AG04450 (cell line): Measurements from ENCODE around the gene IFNGR1. TPM values are rescaled to one million over a fixed set of nuclear protein-coding genes. Genes with fewer than 3 reads are reported as not detected.

Source experiments
- CTCF ChIA-PET: fragments of 300-600, 350-600 bp; formaldehyde crosslinking; extraction: SDS; loops from one replicate; lab custom pipeline; 2022; ENCODE audit warnings: antibody characterized with exemption, inconsistent platforms; lab: Charles Lee
- POLR2A ChIA-PET: fragments of 350-600 bp; formaldehyde crosslinking; extraction: SDS; loops from one replicate; lab custom pipeline; 2021; ENCODE audit warnings: antibody characterized with exemption, inconsistent platforms; lab: Yijun Ruan, JAX
- DNase-seq: peaks from one replicate; pipeline ENCODE4 v3.0.0-alpha.2; 2011; ENCODE audit warnings: low read depth, low spot score
- H3K27ac ChIP-seq: one replicate; pipeline ENCODE4 v1.5.1; 2012; ENCODE audit warnings: low read depth, low read length, control low read depth
- H3K27me3 ChIP-seq: one replicate; pipeline ENCODE4 v1.6.0; 2012; ENCODE audit warnings: low read length; ENCODE audit not compliant: control insufficient read depth, insufficient read depth
- H3K4me3 ChIP-seq: 2 replicates; pipeline ENCODE4 v1.5.1; 2011; ENCODE audit warnings: mild to moderate bottlenecking, low read depth, low read length, control low read depth
- H3K9me3 ChIP-seq: 2 replicates; pipeline ENCODE4 v1.5.1; 2012; ENCODE audit warnings: low read length; ENCODE audit not compliant: control insufficient read depth, insufficient read depth
- polyA plus RNA-seq: library from polyadenylated mRNA; depleted of rRNA; stranded (reverse); fragments of >200 nt; gene quantifications from 2 replicates; pipeline ENCODE4 v1.2.3, GENCODE V29; 2011
- TF ChIP-seq, protein P1 (sequence below): IDR thresholded peaks from 2 replicates; pipeline ENCODE4 v1.5.1; 2011; ENCODE audit warnings: low read depth, low read length, control low read depth, inconsistent platforms

IFNGR1 gene
- polyA plus RNA-seq, 1 experiment = 36.3 TPM

DNA sequence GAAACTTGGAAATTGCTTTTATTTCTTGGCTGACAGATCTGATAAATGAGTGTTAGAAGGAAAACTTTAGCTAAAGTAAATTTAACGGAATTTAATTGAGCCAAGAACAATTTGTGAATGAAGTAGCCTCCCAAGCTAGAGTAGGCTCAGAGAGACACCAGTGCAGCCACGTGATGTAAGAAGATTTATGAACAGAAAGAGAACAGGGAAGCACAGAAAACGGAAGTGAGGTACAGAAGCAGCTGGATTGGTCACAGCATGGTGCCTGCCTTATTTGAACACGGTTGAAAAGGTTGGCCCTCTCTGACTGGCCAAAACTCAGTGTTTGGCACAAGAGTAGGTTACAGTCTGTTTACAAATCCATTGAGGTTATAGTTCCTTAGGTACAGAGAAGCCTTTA is 29.5 kb upstream of the IFNGR1 start:
- DNase-seq = no peak
- no peak overlapping the region for H3K27ac ChIP-seq
- ChIA-PET CTCF (interaction anchor here (0.7 kb wide), 1 partner anchor 23 kb away, joined by 4 read pairs; no protein-coding TSS in a partner anchor), POLR2A (no interaction called here)
- peaks cover 2% of the 10 kb centered on the region for H3K27me3 ChIP-seq
- TF ChIP-seq, protein P1, sequence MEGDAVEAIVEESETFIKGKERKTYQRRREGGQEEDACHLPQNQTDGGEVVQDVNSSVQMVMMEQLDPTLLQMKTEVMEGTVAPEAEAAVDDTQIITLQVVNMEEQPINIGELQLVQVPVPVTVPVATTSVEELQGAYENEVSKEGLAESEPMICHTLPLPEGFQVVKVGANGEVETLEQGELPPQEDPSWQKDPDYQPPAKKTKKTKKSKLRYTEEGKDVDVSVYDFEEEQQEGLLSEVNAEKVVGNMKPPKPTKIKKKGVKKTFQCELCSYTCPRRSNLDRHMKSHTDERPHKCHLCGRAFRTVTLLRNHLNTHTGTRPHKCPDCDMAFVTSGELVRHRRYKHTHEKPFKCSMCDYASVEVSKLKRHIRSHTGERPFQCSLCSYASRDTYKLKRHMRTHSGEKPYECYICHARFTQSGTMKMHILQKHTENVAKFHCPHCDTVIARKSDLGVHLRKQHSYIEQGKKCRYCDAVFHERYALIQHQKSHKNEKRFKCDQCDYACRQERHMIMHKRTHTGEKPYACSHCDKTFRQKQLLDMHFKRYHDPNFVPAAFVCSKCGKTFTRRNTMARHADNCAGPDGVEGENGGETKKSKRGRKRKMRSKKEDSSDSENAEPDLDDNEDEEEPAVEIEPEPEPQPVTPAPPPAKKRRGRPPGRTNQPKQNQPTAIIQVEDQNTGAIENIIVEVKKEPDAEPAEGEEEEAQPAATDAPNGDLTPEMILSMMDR = no peak
- H3K4me3 ChIP-seq = no peak overlapping the region
- H3K9me3 ChIP-seq = no peaks in the 10 kb centered on the region

DNA sequence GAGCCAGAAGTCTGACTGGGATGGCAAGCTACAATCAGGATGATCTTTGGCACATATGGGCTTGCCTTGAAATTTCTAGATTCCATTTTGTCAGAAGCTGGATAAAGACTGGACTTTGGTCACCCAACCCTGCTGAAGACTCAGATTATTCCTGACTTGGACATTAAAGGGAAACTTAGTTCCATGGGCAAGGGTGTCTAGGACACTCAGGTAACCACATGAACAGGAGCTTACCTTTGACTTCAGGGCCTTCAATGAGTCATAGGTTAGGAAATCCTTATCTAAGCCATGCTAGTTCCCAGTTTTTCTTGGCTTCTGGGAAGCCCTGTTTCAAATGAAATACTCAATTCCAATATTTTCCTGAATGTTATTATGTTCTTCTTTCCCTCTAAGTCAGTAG is 28.5 kb upstream of the IFNGR1 start:
- CTCF ChIA-PET = no interaction called here
- TF ChIP-seq, protein P1 = no peak
- Histone ChIP-seq H3K9me3 (no peaks in the 10 kb centered on the region), H3K27ac (no peak overlapping the region), H3K27me3 (peaks cover 2% of the 10 kb centered on the region), H3K4me3 (no peak overlapping the region)
- POLR2A ChIA-PET = no interaction called here
- no peak for DNase-seq

DNA sequence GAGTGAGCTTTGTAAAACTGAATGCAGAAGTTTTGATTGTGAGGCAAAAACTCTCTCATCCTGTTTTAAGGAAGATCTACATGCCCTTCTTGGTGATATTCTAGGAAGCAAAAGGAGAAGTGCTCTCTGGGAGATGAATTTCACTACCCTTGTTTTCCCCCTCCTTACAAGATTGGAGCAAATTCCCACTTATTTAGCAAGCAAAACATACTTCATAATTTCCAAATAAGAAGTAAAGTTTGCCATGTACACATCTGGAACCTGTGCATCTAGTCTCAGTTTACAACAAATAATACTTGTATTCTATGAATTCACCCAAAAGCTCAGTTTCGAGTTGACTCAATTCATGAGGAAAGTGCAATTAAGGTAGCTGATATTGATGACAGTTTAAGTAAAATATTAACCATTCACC is 27.6 kb upstream of the IFNGR1 start:
- Histone ChIP-seq H3K27ac (no peak overlapping the region), H3K27me3 (peaks cover 2% of the 10 kb centered on the region), H3K9me3 (no peaks in the 10 kb centered on the region), H3K4me3 (no peak overlapping the region)
- TF ChIP-seq, protein P1 = no peak
- DNase-seq = no peak
- ChIA-PET POLR2A (no interaction called here), CTCF (no interaction called here)

DNA sequence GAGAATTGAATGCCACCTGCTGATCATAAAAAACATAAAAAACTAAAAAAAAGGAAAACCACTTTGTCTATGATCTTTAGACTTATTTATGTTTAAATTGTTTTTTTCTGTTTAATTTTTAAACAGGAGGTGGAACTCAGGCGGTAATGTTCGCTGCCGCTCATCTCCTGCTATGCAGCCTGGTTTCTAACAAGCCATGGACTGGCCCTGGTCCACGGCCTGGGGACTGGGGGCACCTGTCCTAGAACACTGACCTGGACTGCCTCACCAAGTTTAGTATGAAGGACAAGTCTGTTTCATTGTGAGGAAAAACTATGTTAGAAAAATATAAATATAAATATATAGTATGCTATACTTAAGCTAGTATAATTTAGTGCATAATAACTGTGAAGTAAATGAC is 27.0 kb upstream of the IFNGR1 start:
- DNase-seq = no peak
- no peaks in the 10 kb centered on the region for H3K9me3 ChIP-seq
- H3K4me3 ChIP-seq = no peak overlapping the region
- ChIA-PET POLR2A (no interaction called here), CTCF (no interaction called here)
- TF ChIP-seq, protein P1 = no peak
- peaks cover 2% of the 10 kb centered on the region for H3K27me3 ChIP-seq
- no peak overlapping the region for H3K27ac ChIP-seq

DNA sequence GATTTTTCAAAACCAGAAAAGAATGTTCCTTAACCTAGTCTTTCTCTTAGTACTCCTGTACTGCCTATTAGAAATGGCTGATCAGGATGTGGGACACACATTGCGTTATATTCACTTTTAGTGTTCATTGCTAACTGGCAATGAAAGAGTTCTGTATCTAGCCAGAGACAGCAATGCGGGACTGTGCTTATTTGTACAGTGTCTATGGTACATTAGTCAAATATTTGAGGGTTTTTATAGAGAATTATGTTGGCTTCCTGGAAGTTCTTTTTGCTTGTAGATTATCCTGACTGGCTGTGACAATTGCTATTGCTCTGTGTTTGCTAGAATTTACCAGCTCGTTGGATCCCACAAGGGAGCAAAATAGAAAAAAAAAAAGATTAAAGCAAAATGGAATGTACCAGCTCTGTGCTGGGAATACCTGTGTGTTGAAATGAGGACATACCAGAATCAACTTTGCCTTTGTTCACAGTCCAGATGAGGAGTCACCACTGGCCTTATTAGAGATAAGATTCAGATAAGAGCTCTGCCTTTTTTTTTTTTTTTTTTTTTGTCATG is 22.4 kb upstream of the IFNGR1 start:
- ChIA-PET POLR2A (no interaction called here), CTCF (interaction anchor here (0.7 to 2.0 kb wide), 3 partner anchors 14 to 73 kb away, joined by 5 to 6 read pairs (median 6); no protein-coding TSS in a partner anchor)
- Histone ChIP-seq H3K4me3 (no peak overlapping the region), H3K27me3 (peaks cover 2% of the 10 kb centered on the region), H3K27ac (no peak overlapping the region), H3K9me3 (no peaks in the 10 kb centered on the region)
- TF ChIP-seq, protein P1 = no peak
- no peak for DNase-seq
